Measurements from ENCODE around the gene NUTF2.

- TF ChIP-seq CTCF (IDR thresholded peaks at IDR 0.05) (no peak), POLR2A (IDR thresholded peaks at IDR 0.05) (no peak)
These were observed 2.2 kb upstream of the NUTF2 start for GRCh38 chr16:67844497-67844896.

Data from lower leg skin (tissue), 3 donors.